Activated T-cell treated with anti-CD3 and anti-CD28 coated beads, Interleukin-2, amount 50 U/mL, for 4 hours (primary cell): Measurements from ENCODE around the gene UQCRC1. TPM values are rescaled to one million over a fixed set of nuclear protein-coding genes. Genes with fewer than 3 reads are reported as not detected.
"Not testable (repeated sequence)": the region's sequence is repeated elsewhere in the genome, so short reads cannot be mapped to it uniquely, and the experiment has no call there.

ENCODE experiments used
- ATAC-seq, 2 donors: fragments of 200-7000 bp; cut with Tn5 transposase; one replicate each; pipeline ENCODE4 v1.10.0; 2021
- DNase-seq: peaks from one replicate; pipeline ENCODE4 v3.0.0-alpha.2; 2020
- H3K27me3 Mint-ChIP-seq: one replicate; pipeline ENCODE4 v1.8.0; 2021; ENCODE audit warnings: low read depth, mixed read lengths
- H3K36me3 Mint-ChIP-seq: one replicate; pipeline ENCODE4 v1.8.0; 2022; ENCODE audit warnings: mixed read lengths; ENCODE audit not compliant: insufficient read depth
- H3K4me1 Mint-ChIP-seq: one replicate; pipeline ENCODE4 v1.8.0; 2021; ENCODE audit warnings: low read depth, mixed read lengths
- H3K4me3 Mint-ChIP-seq: one replicate; pipeline ENCODE4 v1.8.0; 2021; ENCODE audit warnings: mild to moderate bottlenecking, moderate library complexity, mixed read lengths
- H3K9me3 Mint-ChIP-seq: one replicate; pipeline ENCODE4 v1.8.0; 2021; ENCODE audit warnings: mixed read lengths
- total RNA-seq, 3 donors: library from RNA; stranded (reverse); gene quantifications; one replicate each; pipeline ENCODE4 v1.2.1, GENCODE V29; 2021

UQCRC1 gene
- total RNA-seq, 3 donors from 2014 or later, result 178 to 200 (median 193) TPM

GRCh38 chr3:48552111-48552951 lies 57.1 kb downstream of the UQCRC1 start:
- no peak for ATAC-seq
- H3K4me3 Mint-ChIP-seq, result no peak overlapping the region

GRCh38 chr3:48551651-48552050 lies 57.8 kb downstream of the UQCRC1 start:
- ATAC-seq, H3K27me3 Mint-ChIP-seq, H3K4me3 Mint-ChIP-seq, DNase-seq, H3K9me3 Mint-ChIP-seq, H3K36me3 Mint-ChIP-seq: not testable (repeated sequence)
- H3K4me1 Mint-ChIP-seq, result peaks cover 13% of the 10 kb centered on the region

More at GRCh38 chr3:48552111-48552951, 57.1 kb downstream of the UQCRC1 start:
- Mint-ChIP-seq H3K9me3 (no peaks in the 10 kb centered on the region), H3K27me3 (no peaks in the 10 kb centered on the region), H3K36me3 (no peaks in the 10 kb centered on the region), H3K4me1 (peaks cover 14% of the 10 kb centered on the region)
- DNase-seq, result no peak

Other genes with a start within 250 kb of the UQCRC1 start
- not detected for gene FBXW12, start 237.4 kb downstream of the UQCRC1 start, total RNA-seq
- 1 to 10 TPM; 6.0 to 7.2 (median 6.8) TPM for gene PLXNB1, start 179.6 kb downstream of the UQCRC1 start, total RNA-seq
- gene CCDC51, start 169.5 kb downstream of the UQCRC1 start, total RNA-seq, result 10 to 100 TPM; 21.7 to 29.4 (median 24.7) TPM
- 100 to 1,000 TPM; 306 to 337 (median 326) TPM for gene TMA7, start 169.4 kb downstream of the UQCRC1 start, total RNA-seq
- gene ATRIP, start 162.9 kb downstream of the UQCRC1 start, total RNA-seq, result 10 to 100 TPM; 17.3 to 17.6 (median 17.5) TPM
- gene SHISA5, start 105.5 kb downstream of the UQCRC1 start, total RNA-seq, result 10 to 100 TPM; 59.9 to 88.8 (median 62.7) TPM
- under 1 TPM; 0.65 to 0.92 (median 0.78) TPM for gene PFKFB4, start 52.8 kb downstream of the UQCRC1 start, total RNA-seq
- gene UCN2, start 45.9 kb downstream of the UQCRC1 start, total RNA-seq, result under 1 TPM in 1 of 3 donors, not detected in 2; 0.13 TPM
- gene COL7A1, start 14.3 kb downstream of the UQCRC1 start, total RNA-seq, result under 1 TPM; 0.38 to 0.53 (median 0.40) TPM
- gene TMEM89, start 12.1 kb upstream of the UQCRC1 start, total RNA-seq, result not detected
- 10 to 100 TPM; 14.4 to 17.5 (median 17.2) TPM for gene SLC26A6, start 25.8 kb upstream of the UQCRC1 start, total RNA-seq
- gene CELSR3, start 53.2 kb upstream of the UQCRC1 start, total RNA-seq, result 10 to 100 TPM; 11.0 to 15.0 (median 12.3) TPM
- 10 to 100 TPM; 21.3 to 24.3 (median 22.0) TPM for gene NCKIPSD, start 76.3 kb upstream of the UQCRC1 start, total RNA-seq
- 10 to 100 TPM; 39.9 to 45.9 (median 45.8) TPM for gene IP6K2, start 107.6 kb upstream of the UQCRC1 start, total RNA-seq
- 10 to 100 TPM; 60.7 to 75.9 (median 70.7) TPM for gene PRKAR2A, start 238.2 kb upstream of the UQCRC1 start, total RNA-seq